Skin of body (tissue), 1 donor: ENCODE data around the gene RTKN2. TPM values are rescaled to one million over a fixed set of nuclear protein-coding genes. Genes with fewer than 3 reads are reported as not detected.

ENCODE experiments used
- total RNA-seq: library from RNA; depleted of rRNA; stranded (reverse); fragments of >200 nt; gene quantifications from one replicate; pipeline ENCODE4 v1.2.3, GENCODE V29; 2014

The RTKN2 gene
- total RNA-seq, 1 donor from 2014 or later: 6.5 TPM

Other genes starting within 250 kb of the RTKN2 start
- 2.7 TPM for gene ZNF365, start 105.5 kb upstream of the RTKN2 start, total RNA-seq